NB4 (cell line): ENCODE measurements around the gene LARP6.

ENCODE experiments used
- DNase-seq: peaks from one replicate; pipeline ENCODE4 v3.0.0; 2010; ENCODE audit warnings: low read depth
- H3K4me3 ChIP-seq: one replicate; pipeline ENCODE4 v1.5.1; 2011; ENCODE audit warnings: mild to moderate bottlenecking, low read depth, low read length, moderate library complexity
- CTCF ChIP-seq: IDR thresholded peaks from one replicate; pipeline ENCODE4 v1.5.1; 2012; ENCODE audit warnings: low read depth, low read length
- TF ChIP-seq, protein P1 (sequence below): IDR thresholded peaks from 2 replicates; pipeline ENCODE4 v1.6.1; 2011; ENCODE audit warnings: low read depth, low read length

Gene LARP6

GRCh38 chr15:70781236-70781635, 72.7 kb downstream of the LARP6 start:
- no peak for TF ChIP-seq CTCF
- TF ChIP-seq, protein P1, sequence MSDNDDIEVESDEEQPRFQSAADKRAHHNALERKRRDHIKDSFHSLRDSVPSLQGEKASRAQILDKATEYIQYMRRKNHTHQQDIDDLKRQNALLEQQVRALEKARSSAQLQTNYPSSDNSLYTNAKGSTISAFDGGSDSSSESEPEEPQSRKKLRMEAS: no peak
- no peak overlapping the region for H3K4me3 ChIP-seq
- DNase-seq: no peak
